Measurements from ENCODE around the gene PLCG2.

- TF ChIP-seq CTCF (IDR thresholded peaks at IDR 0.05) (no peak), POLR2A (IDR thresholded peaks at IDR 0.05) (no peak)
These were observed 82.8 kb downstream of the PLCG2 start for GRCh38 chr16:81861915-81862314.
